HFF-Myc (cell line): ENCODE measurements around the gene SPEF1.

Experiments
- DNase-seq: peaks from one replicate; pipeline ENCODE4 v3.0.0-alpha.2; 2011; ENCODE audit warnings: low read depth; ENCODE audit errors: extremely low read depth
- H3K4me3 ChIP-seq: replicated peaks from 2 replicates; pipeline ENCODE4 v1.5.1; 2011; ENCODE audit warnings: low read depth, mild to moderate bottlenecking, control low read depth, low read length
- CTCF ChIP-seq: IDR thresholded peaks from 2 replicates; pipeline ENCODE4 v1.5.1; 2012; ENCODE audit warnings: mild to moderate bottlenecking, low read depth, low read length, control low read depth; ENCODE audit errors: missing control alignments

The SPEF1 gene

GRCh38 chr20:3757268-3757667, 24.0 kb downstream of the SPEF1 start:
- no peak for TF ChIP-seq CTCF
- no peak for DNase-seq
- no peak overlapping the region for H3K4me3 ChIP-seq

- DNase-seq, result no peak
- H3K4me3 ChIP-seq, result no peak overlapping the region
- TF ChIP-seq CTCF, result no peak
Observed at GRCh38 chr20:3755814-3756480, 25.3 kb downstream of the SPEF1 start.

GRCh38 chr20:3755269-3755668, 26.0 kb downstream of the SPEF1 start:
- no peak overlapping the region for H3K4me3 ChIP-seq
- no peak for TF ChIP-seq CTCF
- no peak for DNase-seq

GRCh38 chr20:3754276-3754630, 27.0 kb downstream of the SPEF1 start:
- no peak overlapping the region for H3K4me3 ChIP-seq
- no peak for DNase-seq
- TF ChIP-seq CTCF, result no peak

GRCh38 chr20:3753501-3754275, 27.6 kb downstream of the SPEF1 start:
- TF ChIP-seq CTCF, result no peak
- no peak overlapping the region for H3K4me3 ChIP-seq
- no peak for DNase-seq

GRCh38 chr20:3753098-3753497, 28.1 kb downstream of the SPEF1 start:
- H3K4me3 ChIP-seq, result no peak overlapping the region
- DNase-seq, result no peak
- TF ChIP-seq CTCF, result peak; percentile 83

- no peak for TF ChIP-seq CTCF
- no peak overlapping the region for H3K4me3 ChIP-seq
Observed at GRCh38 chr20:3752386-3752759, 28.9 kb downstream of the SPEF1 start.

More at GRCh38 chr20:3752386-3752759, 28.9 kb downstream of the SPEF1 start:
- no peak for DNase-seq
